ENCODE results near the gene MICAL3.
"Not testable (repeated sequence)": the region's sequence is repeated elsewhere in the genome, so short reads cannot be mapped to it uniquely, and the experiment has no call there.

Gene MICAL3

GRCh38 chr22:18048041-18048440 lies 23.7 kb upstream of the MICAL3 start:
- Histone ChIP-seq H3K36me3 (replicated peaks; ENCODE audit: low read depth, low read length) (no peaks in the 10 kb centered on the region), H4K20me1 (ENCODE audit: insufficient read depth, low read length) (no peaks in the 10 kb centered on the region), H3K4me3 (ENCODE audit: low read length) (no peak overlapping the region), H3K4me1 (ENCODE audit: low read length) (peaks cover 17% of the 10 kb centered on the region), H3K27me3 (ENCODE audit: low read depth, low read length) (no peaks in the 10 kb centered on the region), H2AFZ (ENCODE audit: low read depth, low read length) (no peak overlapping the region), H3K27ac (ENCODE audit: low read length) (no peak overlapping the region), H3K9ac (ENCODE audit: low read length) (no peak overlapping the region), H3K9me3 (ENCODE audit: insufficient read depth, low read length) (0 out of 2 replicates have a peak, but pooled peaks cover under 1% of the 10 kb centered on the region), H3K4me2 (ENCODE audit: low read length) (no peak overlapping the region), H3K79me2 (ENCODE audit: low read length) (no peaks in the 10 kb centered on the region)
- TF ChIP-seq CTCF (IDR thresholded peaks at IDR 0.05; ENCODE audit: low read depth, low read length), result no peak
- no peak for TF ChIP-seq EZH2phosphoT487 (IDR thresholded peaks at IDR 0.05; ENCODE audit: low read depth)

- no peak for TF ChIP-seq EZH2phosphoT487 (IDR thresholded peaks at IDR 0.05; ENCODE audit: low read depth)
- no peak for TF ChIP-seq CTCF (IDR thresholded peaks at IDR 0.05; ENCODE audit: low read depth, low read length)
- no peaks in the 10 kb centered on the region for H3K79me2 ChIP-seq (ENCODE audit: low read length)
- no peak overlapping the region for H3K4me2 ChIP-seq (ENCODE audit: low read length)
- H3K4me3 ChIP-seq (ENCODE audit: low read length), result no peak overlapping the region
- H3K36me3 ChIP-seq (replicated peaks; ENCODE audit: low read depth, low read length), result no peaks in the 10 kb centered on the region
- H3K9me3 ChIP-seq (ENCODE audit: insufficient read depth, low read length), result peaks cover 6% of the 10 kb centered on the region; the same call in 1 of the 2 replicates
- H3K4me1 ChIP-seq (ENCODE audit: low read length), result peaks cover 17% of the 10 kb centered on the region
- H2AFZ ChIP-seq (ENCODE audit: low read depth, low read length), result no peak overlapping the region
- H3K9ac ChIP-seq (ENCODE audit: low read length), result no peak overlapping the region
- no peak overlapping the region for H3K27ac ChIP-seq (ENCODE audit: low read length)
- no peaks in the 10 kb centered on the region for H4K20me1 ChIP-seq (ENCODE audit: insufficient read depth, low read length)
- H3K27me3 ChIP-seq (ENCODE audit: low read depth, low read length), result no peaks in the 10 kb centered on the region
These were observed 21.4 kb upstream of the MICAL3 start for GRCh38 chr22:18045794-18046193.

- no peak for TF ChIP-seq CTCF (IDR thresholded peaks at IDR 0.05; ENCODE audit: low read depth, low read length)
- no peak for TF ChIP-seq EZH2phosphoT487 (IDR thresholded peaks at IDR 0.05; ENCODE audit: low read depth)
- no peak overlapping the region; the same call in 1 of the 2 replicates for H3K9ac ChIP-seq (ENCODE audit: low read length)
- no peaks in the 10 kb centered on the region for H3K36me3 ChIP-seq (replicated peaks; ENCODE audit: low read depth, low read length)
- H3K4me2 ChIP-seq (ENCODE audit: low read length), result peak overlapping the region; percentile 7; the same call in 1 of the 2 replicates
- no peaks in the 10 kb centered on the region for H3K27me3 ChIP-seq (ENCODE audit: low read depth, low read length)
- H2AFZ ChIP-seq (ENCODE audit: low read depth, low read length), result peak overlapping the region; percentile 23; the same call in 1 of the 2 replicates
- H4K20me1 ChIP-seq (ENCODE audit: insufficient read depth, low read length), result no peaks in the 10 kb centered on the region
- H3K4me1 ChIP-seq (ENCODE audit: low read length), result peaks cover 17% of the 10 kb centered on the region
- H3K79me2 ChIP-seq (ENCODE audit: low read length), result no peaks in the 10 kb centered on the region
- H3K4me3 ChIP-seq (ENCODE audit: low read length), result no peak overlapping the region
- H3K9me3 ChIP-seq (ENCODE audit: insufficient read depth, low read length), result peaks cover 6% of the 10 kb centered on the region; the same call in 1 of the 2 replicates
- peak overlapping the region; percentile 47 for H3K27ac ChIP-seq (ENCODE audit: low read length)
These were observed 20.3 kb upstream of the MICAL3 start for GRCh38 chr22:18044548-18045271.

- Histone ChIP-seq H3K4me2 (ENCODE audit: low read length) (no peak overlapping the region), H3K36me3 (replicated peaks; ENCODE audit: low read depth, low read length) (no peaks in the 10 kb centered on the region), H3K79me2 (ENCODE audit: low read length) (no peaks in the 10 kb centered on the region), H3K9me3 (ENCODE audit: insufficient read depth, low read length) (peaks cover 6% of the 10 kb centered on the region; the same call in 1 of the 2 replicates), H3K9ac (ENCODE audit: low read length) (no peak overlapping the region), H3K4me3 (ENCODE audit: low read length) (no peak overlapping the region), H4K20me1 (ENCODE audit: insufficient read depth, low read length) (no peaks in the 10 kb centered on the region), H2AFZ (ENCODE audit: low read depth, low read length) (no peak overlapping the region), H3K27me3 (ENCODE audit: low read depth, low read length) (no peaks in the 10 kb centered on the region), H3K4me1 (ENCODE audit: low read length) (peaks cover 17% of the 10 kb centered on the region), H3K27ac (ENCODE audit: low read length) (no peak overlapping the region)
- TF ChIP-seq EZH2phosphoT487 (IDR thresholded peaks at IDR 0.05; ENCODE audit: low read depth), result no peak
- TF ChIP-seq CTCF (IDR thresholded peaks at IDR 0.05; ENCODE audit: low read depth, low read length), result no peak
These were observed 18.3 kb upstream of the MICAL3 start for GRCh38 chr22:18042685-18043084.

GRCh38 chr22:18040898-18041297 lies 16.5 kb upstream of the MICAL3 start:
- not testable (repeated sequence) for H3K79me2 ChIP-seq (ENCODE audit: low read length); H4K20me1 ChIP-seq (ENCODE audit: insufficient read depth, low read length); H2AFZ ChIP-seq (ENCODE audit: low read depth, low read length); H3K9ac ChIP-seq (ENCODE audit: low read length); H3K9me3 ChIP-seq (ENCODE audit: insufficient read depth, low read length); H3K36me3 ChIP-seq (replicated peaks; ENCODE audit: low read depth, low read length); H3K4me2 ChIP-seq (ENCODE audit: low read length); H3K27ac ChIP-seq (ENCODE audit: low read length); H3K27me3 ChIP-seq (ENCODE audit: low read depth, low read length); H3K4me3 ChIP-seq (ENCODE audit: low read length)
- peaks cover 17% of the 10 kb centered on the region for H3K4me1 ChIP-seq (ENCODE audit: low read length)

Measured in OCI-LY3 (cell line).